HEK293 (cell line): Measurements from ENCODE around the gene HIF1AN.

Experiments used
- BCL11B ChIP-seq: fragments of 450-650 bp; formaldehyde crosslinking; IDR thresholded peaks from 2 replicates; pipeline ENCODE4 v1.5.1; 2016; ENCODE audit warnings: low read depth, missing biosample characterization, missing genetic modification characterization
- FEZF1 ChIP-seq: fragments of 450-650 bp; formaldehyde crosslinking; IDR thresholded peaks from 2 replicates; pipeline ENCODE4 v1.5.1; 2016; ENCODE audit warnings: missing biosample characterization, missing genetic modification characterization
- RBAK ChIP-seq: fragments of 450-650 bp; formaldehyde crosslinking; IDR thresholded peaks from 2 replicates; pipeline ENCODE4 v1.5.1; 2016; ENCODE audit warnings: missing biosample characterization, missing genetic modification characterization
- SP3 ChIP-seq: fragments of 450-650 bp; formaldehyde crosslinking; IDR thresholded peaks from 2 replicates; pipeline ENCODE4 v1.5.1; 2016; ENCODE audit warnings: missing biosample characterization, missing genetic modification characterization
- ZBTB21 ChIP-seq: fragments of 450-650 bp; formaldehyde crosslinking; IDR thresholded peaks from 2 replicates; pipeline ENCODE4 v1.5.1; 2017; ENCODE audit warnings: missing biosample characterization, missing genetic modification characterization
- ZBTB44 ChIP-seq: fragments of 450-650 bp; IDR thresholded peaks from 2 replicates; pipeline ENCODE4 v1.5.1; 2018; ENCODE audit warnings: missing biosample characterization, mild to moderate bottlenecking, missing genetic modification characterization
- ZFHX2 ChIP-seq: fragments of 450-650 bp; formaldehyde crosslinking; conservative IDR thresholded peaks from 2 replicates; pipeline ENCODE4 v1.5.1; 2016; ENCODE audit warnings: missing biosample characterization, missing genetic modification characterization
- ZIC2 ChIP-seq: fragments of 450-650 bp; formaldehyde crosslinking; IDR thresholded peaks from 2 replicates; pipeline ENCODE4 v1.5.1; 2016; ENCODE audit warnings: missing biosample characterization, missing genetic modification characterization
- ZNF174 ChIP-seq: fragments of 450-650 bp; formaldehyde crosslinking; IDR thresholded peaks from 2 replicates; pipeline ENCODE4 v1.5.0; 2017; ENCODE audit warnings: missing biosample characterization, mild to moderate bottlenecking, missing genetic modification characterization
- ZNF292 ChIP-seq: fragments of 450-650 bp; formaldehyde crosslinking; IDR thresholded peaks from 2 replicates; pipeline ENCODE4 v1.5.1; 2016; ENCODE audit warnings: low read depth, missing biosample characterization, missing genetic modification characterization, borderline replicate concordance
- ZNF501 ChIP-seq: fragments of 450-650 bp; formaldehyde crosslinking; IDR thresholded peaks from 2 replicates; pipeline ENCODE4 v1.5.1; 2016; ENCODE audit warnings: missing biosample characterization, missing genetic modification characterization
- ZNF544 ChIP-seq: fragments of 450-650 bp; formaldehyde crosslinking; IDR thresholded peaks from 2 replicates; pipeline ENCODE4 v1.5.0; 2017; ENCODE audit warnings: missing biosample characterization, missing genetic modification characterization
- ZNF549 ChIP-seq: fragments of 450-650 bp; IDR thresholded peaks from 2 replicates; pipeline ENCODE4 v1.5.1; 2018; ENCODE audit warnings: missing biosample characterization, missing genetic modification characterization, mild to moderate bottlenecking, inconsistent platforms, moderate library complexity
- ZNF561 ChIP-seq: fragments of 450-650 bp; IDR thresholded peaks from 2 replicates; pipeline ENCODE4 v1.5.1; 2018; ENCODE audit warnings: missing biosample characterization, missing genetic modification characterization, borderline replicate concordance
- ZNF600 ChIP-seq: fragments of 450-650 bp; formaldehyde crosslinking; IDR thresholded peaks from 2 replicates; pipeline ENCODE4 v1.5.1; 2016; ENCODE audit warnings: missing biosample characterization, missing genetic modification characterization
- ZNF626 ChIP-seq: fragments of 450-650 bp; sonication (Bioruptor Pico); formaldehyde crosslinking; IDR thresholded peaks from 2 replicates; pipeline ENCODE4 v1.5.1; 2018; ENCODE audit warnings: missing biosample characterization, missing genetic modification characterization, inconsistent platforms
- ZNF785 ChIP-seq: fragments of 450-650 bp; formaldehyde crosslinking; IDR thresholded peaks from 2 replicates; pipeline ENCODE4 v1.5.1; 2016; ENCODE audit warnings: missing biosample characterization, missing genetic modification characterization
- TF ChIP-seq, protein P1 (sequence below): fragments of 450-650 bp; formaldehyde crosslinking; IDR thresholded peaks from 2 replicates; pipeline ENCODE4 v1.5.1; 2016; ENCODE audit warnings: missing biosample characterization, missing genetic modification characterization
- TF ChIP-seq, protein P2 (sequence below): fragments of 450-650 bp; formaldehyde crosslinking; conservative IDR thresholded peaks from 2 replicates; pipeline ENCODE4 v1.5.1; 2016; ENCODE audit warnings: low read depth, missing biosample characterization, missing genetic modification characterization
- TF ChIP-seq, protein P3 (sequence below): fragments of 450-650 bp; formaldehyde crosslinking; IDR thresholded peaks from 2 replicates; pipeline ENCODE4 v1.5.1; 2016; ENCODE audit warnings: missing biosample characterization, missing genetic modification characterization, low read depth
- TF ChIP-seq, protein P4 (sequence below): fragments of 450-650 bp; formaldehyde crosslinking; IDR thresholded peaks from 2 replicates; pipeline ENCODE4 v1.5.1; 2017; ENCODE audit warnings: missing biosample characterization, missing genetic modification characterization

HIF1AN gene

GRCh38 chr10:100535715-100536353, at the start of gene HIF1AN (continued):
- TF ChIP-seq, protein P1, sequence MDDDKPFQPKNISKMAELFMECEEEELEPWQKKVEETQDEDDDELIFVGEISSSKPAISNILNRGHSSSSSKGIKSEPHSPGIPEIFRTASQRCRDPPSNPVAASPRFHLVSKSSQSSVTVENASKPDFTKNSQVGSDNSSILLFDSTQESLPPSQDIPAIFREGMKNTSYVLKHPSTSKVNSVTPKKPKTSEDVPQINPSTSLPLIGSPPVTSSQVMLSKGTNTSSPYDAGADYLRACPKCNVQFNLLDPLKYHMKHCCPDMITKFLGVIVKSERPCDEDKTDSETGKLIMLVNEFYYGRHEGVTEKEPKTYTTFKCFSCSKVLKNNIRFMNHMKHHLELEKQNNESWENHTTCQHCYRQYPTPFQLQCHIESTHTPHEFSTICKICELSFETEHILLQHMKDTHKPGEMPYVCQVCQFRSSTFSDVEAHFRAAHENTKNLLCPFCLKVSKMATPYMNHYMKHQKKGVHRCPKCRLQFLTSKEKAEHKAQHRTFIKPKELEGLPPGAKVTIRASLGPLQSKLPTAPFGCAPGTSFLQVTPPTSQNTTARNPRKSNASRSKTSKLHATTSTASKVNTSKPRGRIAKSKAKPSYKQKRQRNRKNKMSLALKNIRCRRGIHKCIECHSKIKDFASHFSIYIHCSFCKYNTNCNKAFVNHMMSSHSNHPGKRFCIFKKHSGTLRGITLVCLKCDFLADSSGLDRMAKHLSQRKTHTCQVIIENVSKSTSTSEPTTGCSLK = no peak
- TF ChIP-seq BCL11B (tag by site-specific recombination) = no peak
- TF ChIP-seq, protein P2, sequence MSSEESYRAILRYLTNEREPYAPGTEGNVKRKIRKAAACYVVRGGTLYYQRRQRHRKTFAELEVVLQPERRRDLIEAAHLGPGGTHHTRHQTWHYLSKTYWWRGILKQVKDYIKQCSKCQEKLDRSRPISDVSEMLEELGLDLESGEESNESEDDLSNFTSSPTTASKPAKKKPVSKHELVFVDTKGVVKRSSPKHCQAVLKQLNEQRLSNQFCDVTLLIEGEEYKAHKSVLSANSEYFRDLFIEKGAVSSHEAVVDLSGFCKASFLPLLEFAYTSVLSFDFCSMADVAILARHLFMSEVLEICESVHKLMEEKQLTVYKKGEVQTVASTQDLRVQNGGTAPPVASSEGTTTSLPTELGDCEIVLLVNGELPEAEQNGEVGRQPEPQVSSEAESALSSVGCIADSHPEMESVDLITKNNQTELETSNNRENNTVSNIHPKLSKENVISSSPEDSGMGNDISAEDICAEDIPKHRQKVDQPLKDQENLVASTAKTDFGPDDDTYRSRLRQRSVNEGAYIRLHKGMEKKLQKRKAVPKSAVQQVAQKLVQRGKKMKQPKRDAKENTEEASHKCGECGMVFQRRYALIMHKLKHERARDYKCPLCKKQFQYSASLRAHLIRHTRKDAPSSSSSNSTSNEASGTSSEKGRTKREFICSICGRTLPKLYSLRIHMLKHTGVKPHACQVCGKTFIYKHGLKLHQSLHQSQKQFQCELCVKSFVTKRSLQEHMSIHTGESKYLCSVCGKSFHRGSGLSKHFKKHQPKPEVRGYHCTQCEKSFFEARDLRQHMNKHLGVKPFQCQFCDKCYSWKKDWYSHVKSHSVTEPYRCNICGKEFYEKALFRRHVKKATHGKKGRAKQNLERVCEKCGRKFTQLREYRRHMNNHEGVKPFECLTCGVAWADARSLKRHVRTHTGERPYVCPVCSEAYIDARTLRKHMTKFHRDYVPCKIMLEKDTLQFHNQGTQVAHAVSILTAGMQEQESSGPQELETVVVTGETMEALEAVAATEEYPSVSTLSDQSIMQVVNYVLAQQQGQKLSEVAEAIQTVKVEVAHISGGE = peak; percentile 96
- peak; percentile 69; the same call in 1 of the 2 replicates for TF ChIP-seq ZNF501 (tag by site-specific recombination)
- TF ChIP-seq ZNF544 = no peak
- no peak; the same call in 1 of the 2 replicates for TF ChIP-seq ZFHX2 (tag by site-specific recombination)
- TF ChIP-seq, protein P3, sequence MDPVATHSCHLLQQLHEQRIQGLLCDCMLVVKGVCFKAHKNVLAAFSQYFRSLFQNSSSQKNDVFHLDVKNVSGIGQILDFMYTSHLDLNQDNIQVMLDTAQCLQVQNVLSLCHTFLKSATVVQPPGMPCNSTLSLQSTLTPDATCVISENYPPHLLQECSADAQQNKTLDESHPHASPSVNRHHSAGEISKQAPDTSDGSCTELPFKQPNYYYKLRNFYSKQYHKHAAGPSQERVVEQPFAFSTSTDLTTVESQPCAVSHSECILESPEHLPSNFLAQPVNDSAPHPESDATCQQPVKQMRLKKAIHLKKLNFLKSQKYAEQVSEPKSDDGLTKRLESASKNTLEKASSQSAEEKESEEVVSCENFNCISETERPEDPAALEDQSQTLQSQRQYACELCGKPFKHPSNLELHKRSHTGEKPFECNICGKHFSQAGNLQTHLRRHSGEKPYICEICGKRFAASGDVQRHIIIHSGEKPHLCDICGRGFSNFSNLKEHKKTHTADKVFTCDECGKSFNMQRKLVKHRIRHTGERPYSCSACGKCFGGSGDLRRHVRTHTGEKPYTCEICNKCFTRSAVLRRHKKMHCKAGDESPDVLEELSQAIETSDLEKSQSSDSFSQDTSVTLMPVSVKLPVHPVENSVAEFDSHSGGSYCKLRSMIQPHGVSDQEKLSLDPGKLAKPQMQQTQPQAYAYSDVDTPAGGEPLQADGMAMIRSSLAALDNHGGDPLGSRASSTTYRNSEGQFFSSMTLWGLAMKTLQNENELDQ (tag by site-specific recombination) = no peak
- TF ChIP-seq ZNF626 (tag by site-specific recombination) = no peak
- peak; percentile 98 for TF ChIP-seq SP3 (tag by site-specific recombination)
- peak; percentile 50; the same call in 1 of the 2 replicates for TF ChIP-seq ZNF600 (tag by site-specific recombination)
- no peak for TF ChIP-seq ZBTB44 (tag by site-specific recombination)
- no peak for TF ChIP-seq ZNF549 (tag by site-specific recombination)
- no peak for TF ChIP-seq FEZF1 (tag by site-specific recombination)
- TF ChIP-seq ZNF292 = no peak
- peak; percentile 27; the same call in 1 of the 2 replicates for TF ChIP-seq ZNF561
- TF ChIP-seq ZIC2 (tag by site-specific recombination) = no peak
- TF ChIP-seq ZNF174 = no peak
- TF ChIP-seq, protein P4, sequence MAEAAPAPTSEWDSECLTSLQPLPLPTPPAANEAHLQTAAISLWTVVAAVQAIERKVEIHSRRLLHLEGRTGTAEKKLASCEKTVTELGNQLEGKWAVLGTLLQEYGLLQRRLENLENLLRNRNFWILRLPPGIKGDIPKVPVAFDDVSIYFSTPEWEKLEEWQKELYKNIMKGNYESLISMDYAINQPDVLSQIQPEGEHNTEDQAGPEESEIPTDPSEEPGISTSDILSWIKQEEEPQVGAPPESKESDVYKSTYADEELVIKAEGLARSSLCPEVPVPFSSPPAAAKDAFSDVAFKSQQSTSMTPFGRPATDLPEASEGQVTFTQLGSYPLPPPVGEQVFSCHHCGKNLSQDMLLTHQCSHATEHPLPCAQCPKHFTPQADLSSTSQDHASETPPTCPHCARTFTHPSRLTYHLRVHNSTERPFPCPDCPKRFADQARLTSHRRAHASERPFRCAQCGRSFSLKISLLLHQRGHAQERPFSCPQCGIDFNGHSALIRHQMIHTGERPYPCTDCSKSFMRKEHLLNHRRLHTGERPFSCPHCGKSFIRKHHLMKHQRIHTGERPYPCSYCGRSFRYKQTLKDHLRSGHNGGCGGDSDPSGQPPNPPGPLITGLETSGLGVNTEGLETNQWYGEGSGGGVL = 0 out of 2 replicates have a peak, but pooled peaks have one; percentile 32
- no peak for TF ChIP-seq ZNF785 (tag by site-specific recombination)
- no peak for TF ChIP-seq RBAK (tag by site-specific recombination)
- TF ChIP-seq ZBTB21 (tag by site-specific recombination) = peak; percentile 78
